PC-3 (cell line): ENCODE measurements around the gene CFAP157. TPM values are rescaled to one million over a fixed set of nuclear protein-coding genes. Genes with fewer than 3 reads are reported as not detected.

Experiments
- ATAC-seq: fragments of 200-7000 bp; cut with Tn5 transposase; 2 replicates; pipeline ENCODE4 v1.9.1; 2020; ENCODE audit warnings: mild to moderate bottlenecking, moderate library complexity
- BruUV-seq: library from RNA; stranded (reverse); fragments of 400-500 nt; replicated peaks from 2 replicates; lab custom pipeline; 2021; lab: Mats Ljungman, UMichigan
- CTCF ChIA-PET: fragments of 300-600 bp; sonication (Branson Sonifier 250); formaldehyde crosslinking; loops from one replicate; lab custom pipeline; 2022; ENCODE audit warnings: antibody characterized with exemption; lab: Charles Lee
- POLR2A ChIA-PET: fragments of 300-600 bp; sonication (Branson Sonifier 250); formaldehyde crosslinking; loops from one replicate; lab custom pipeline; 2022; ENCODE audit warnings: antibody characterized with exemption; ENCODE audit not compliant: unreplicated experiment; lab: Charles Lee
- DNase-seq: peaks from one replicate; pipeline ENCODE4 v3.0.0-alpha.2; 2015
- H2AFZ ChIP-seq: fragments of 300-600 bp; sonication (generic); 2 replicates; pipeline ENCODE4 v1.6.0; 2016; ENCODE audit warnings: antibody characterized with exemption, low read length
- H3F3A ChIP-seq: fragments of 300-600 bp; sonication (generic); one replicate; pipeline ENCODE4 v1.6.0; 2017; ENCODE audit warnings: antibody characterized with exemption, low read length, control low read depth, mild to moderate bottlenecking; ENCODE audit not compliant: unreplicated experiment
- H3K27ac ChIP-seq: fragments of 300-600 bp; sonication (generic); 2 replicates; pipeline ENCODE4 v1.5.1; 2016; ENCODE audit warnings: mild to moderate bottlenecking, low read length
- H3K27me3 ChIP-seq: fragments of 300-600 bp; sonication (generic); 2 replicates; pipeline ENCODE4 v1.6.1; 2016; ENCODE audit warnings: low read length, mixed read lengths
- H3K36me3 ChIP-seq: fragments of 300-600 bp; sonication (generic); 2 replicates; pipeline ENCODE4 v1.6.1; 2016; ENCODE audit warnings: low read depth, mixed run types, low read length, mixed read lengths
- H3K4me1 ChIP-seq: fragments of 300-600 bp; sonication (generic); 2 replicates; pipeline ENCODE4 v1.5.1; 2016; ENCODE audit warnings: low read length; ENCODE audit not compliant: insufficient read depth
- H3K4me2 ChIP-seq: fragments of 300-600 bp; sonication (generic); 2 replicates; pipeline ENCODE4 v1.6.0; 2016; ENCODE audit warnings: low read length
- H3K4me3 ChIP-seq: fragments of 300-600 bp; sonication (generic); 2 replicates; pipeline ENCODE4 v1.5.1; 2016; ENCODE audit warnings: mild to moderate bottlenecking, low read length, mixed read lengths
- H3K79me2 ChIP-seq: fragments of 300-600 bp; sonication (generic); 2 replicates; pipeline ENCODE4 v1.6.1; 2017; ENCODE audit warnings: low read length, mixed read lengths
- H3K9ac ChIP-seq: fragments of 300-600 bp; sonication (generic); 2 replicates; pipeline ENCODE4 v1.6.0; 2016; ENCODE audit warnings: mild to moderate bottlenecking, low read length
- H3K9me2 ChIP-seq: fragments of 300-600 bp; sonication (generic); replicated peaks from 2 replicates; pipeline ENCODE4 v1.6.1; 2016; ENCODE audit warnings: mixed run types, low read length, mixed read lengths
- H3K9me3 ChIP-seq: fragments of 300-600 bp; sonication (generic); 2 replicates; pipeline ENCODE4 v1.6.1; 2016; ENCODE audit warnings: low read length, mixed read lengths
- H4K20me1 ChIP-seq: fragments of 300-600 bp; sonication (generic); 2 replicates; pipeline ENCODE4 v1.6.1; 2016; ENCODE audit warnings: low read length, mixed read lengths
- CTCF ChIP-seq: fragments of 300-600 bp; sonication (generic); conservative IDR thresholded peaks from 2 replicates; pipeline ENCODE4 v1.5.1; 2017; ENCODE audit warnings: antibody characterized with exemption, low read depth, mild to moderate bottlenecking, low read length
- EZH2 ChIP-seq: fragments of 300-600 bp; sonication (generic); IDR thresholded peaks from one replicate; pipeline ENCODE4 v1.6.1; 2017; ENCODE audit warnings: antibody characterized with exemption, mild to moderate bottlenecking, low read length; ENCODE audit not compliant: unreplicated experiment
- EZH2phosphoT487 ChIP-seq: fragments of 300-600 bp; sonication (generic); IDR thresholded peaks from 2 replicates; pipeline ENCODE4 v1.6.1; 2018; ENCODE audit warnings: mild to moderate bottlenecking, antibody characterized with exemption, low read length, borderline replicate concordance
- intact Hi-C: fragments of 100-400 bp; cut with micrococcal nuclease; formaldehyde crosslinking; loops from 2 replicates; pipeline ENCODE4 v1.9.0; 2023
- total RNA-seq: library from RNA; depleted of rRNA; stranded (reverse); fragments of >200 nt; gene quantifications from 2 replicates; pipeline ENCODE4 v1.2.3, GENCODE V29; 2014

CFAP157 gene
- total RNA-seq, 1 experiment from 2014 or later: not detected

DNA sequence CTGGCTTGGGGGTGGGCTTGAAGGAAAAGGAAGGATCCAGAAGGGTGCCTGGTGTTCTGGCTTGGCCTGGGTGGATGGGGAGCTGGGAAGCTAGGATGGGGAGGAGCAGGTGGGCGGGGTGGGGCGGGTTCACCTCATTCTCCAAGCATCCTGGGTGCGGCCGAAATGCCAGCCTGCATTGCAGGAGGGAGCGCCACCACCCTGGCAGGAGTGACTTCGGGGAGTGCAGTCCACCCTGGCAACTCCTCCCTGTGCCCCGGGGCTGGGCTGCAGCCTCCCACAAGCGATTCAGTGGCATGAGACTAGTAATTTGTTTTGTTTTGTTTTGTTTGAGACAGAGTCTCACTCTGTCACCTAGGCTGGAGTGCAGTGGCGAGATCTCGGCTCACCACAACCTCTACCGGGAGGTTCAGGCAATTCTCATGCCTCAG, 14.6 kb downstream of the CFAP157 start:
- no peaks in the 10 kb centered on the region for H3K27me3 ChIP-seq
- peak overlapping the region; percentile 67 for H3K4me2 ChIP-seq
- no TSS peak for BruUV-seq
- ATAC-seq (peak; percentile 86), DNase-seq (peak; percentile 86)
- no peaks in the 10 kb centered on the region for H3K36me3 ChIP-seq
- POLR2A ChIA-PET: interaction anchor here (0.5 to 0.7 kb wide), 2 partner anchors 14 to 152 kb away, joined by 6 to 21 read pairs; partner anchors contain the start of gene TOR2A
- H3F3A ChIP-seq: no peaks in the 10 kb centered on the region
- intact Hi-C loops: no loop called here
- no peaks in the 10 kb centered on the region for H4K20me1 ChIP-seq
- H3K4me1 ChIP-seq: peaks cover 26% of the 10 kb centered on the region
- H3K4me3 ChIP-seq: peak overlapping the region; percentile 19; the same call in 1 of the 2 replicates
- H3K9ac ChIP-seq: no peak overlapping the region; the same call in 1 of the 2 replicates
- peak overlapping the region; percentile 77 for H3K27ac ChIP-seq
- H3K79me2 ChIP-seq: no peaks in the 10 kb centered on the region
- CTCF ChIA-PET: interaction anchor here (0.6 to 1.0 kb wide), 2 partner anchors 13 to 75 kb away, joined by 5 read pairs; partner anchors contain the start of gene TOR2A
- H2AFZ ChIP-seq: 0 out of 2 replicates have a peak overlapping the region, but pooled peaks have one; percentile 48
- no peaks in the 10 kb centered on the region for H3K9me3 ChIP-seq
- TF ChIP-seq EZH2 (no peak), CTCF (peak; percentile 16; the same call in 1 of the 2 replicates)
- no peaks in the 10 kb centered on the region for H3K9me2 ChIP-seq

DNA sequence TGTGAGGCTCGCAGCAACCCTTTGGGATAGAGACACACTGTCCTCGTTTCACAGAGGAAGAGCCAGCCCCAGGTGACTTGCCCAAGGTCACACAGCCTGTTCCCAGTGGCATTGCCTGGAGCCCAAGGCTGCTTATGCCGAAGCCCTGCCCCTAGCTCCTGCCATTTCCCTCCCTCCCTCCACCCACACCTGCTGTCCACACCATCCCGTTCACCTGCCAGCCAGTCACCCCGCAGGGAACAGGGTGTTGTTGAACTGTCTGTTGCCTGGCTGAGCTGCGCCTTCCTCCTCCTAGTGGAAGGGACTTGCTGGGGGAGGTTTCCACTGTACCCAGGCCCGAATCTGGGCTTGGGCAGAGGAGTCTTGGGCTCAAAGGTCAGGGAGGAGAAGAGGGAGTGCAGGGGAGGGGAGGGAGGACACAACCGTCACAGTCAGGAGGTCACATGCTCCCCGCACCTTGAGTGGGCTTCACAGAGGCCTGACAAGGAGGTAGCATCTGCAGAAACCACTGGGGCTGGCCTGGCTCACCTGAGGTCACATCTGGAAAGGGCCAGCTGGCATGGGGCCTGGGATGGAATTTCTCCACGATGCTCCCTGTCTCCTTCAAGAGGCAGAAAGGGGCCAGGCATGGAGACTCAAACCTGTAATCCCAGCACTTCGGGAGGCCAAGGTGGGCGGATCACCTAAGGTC, 15.4 kb downstream of the CFAP157 start:
- intact Hi-C loops: no loop called here
- DNase-seq (no peak), ATAC-seq (no peak)
- Histone ChIP-seq H3K9ac (no peak overlapping the region), H3K36me3 (no peaks in the 10 kb centered on the region), H3K4me3 (no peak overlapping the region), H3F3A (no peaks in the 10 kb centered on the region), H3K79me2 (no peaks in the 10 kb centered on the region), H2AFZ (no peak overlapping the region), H3K27ac (peak overlapping the region; percentile 57), H3K4me1 (peaks cover 26% of the 10 kb centered on the region), H3K4me2 (peak overlapping the region; percentile 67), H3K9me3 (no peaks in the 10 kb centered on the region), H3K9me2 (no peaks in the 10 kb centered on the region), H3K27me3 (no peaks in the 10 kb centered on the region), H4K20me1 (no peaks in the 10 kb centered on the region)
- ChIA-PET POLR2A (no interaction called here), CTCF (interaction anchor here (1.0 kb wide), 1 partner anchor 13 kb away, joined by 5 read pairs; the partner anchor contains the start of gene TOR2A)
- no peak for TF ChIP-seq EZH2
- TF ChIP-seq CTCF: no peak
- TF ChIP-seq EZH2phosphoT487: no peak
- BruUV-seq: no TSS peak

GRCh38 chr9:127723013-127723412, 16.2 kb downstream of the CFAP157 start:
- Histone ChIP-seq H3K9me3 (no peaks in the 10 kb centered on the region), H2AFZ (no peak overlapping the region), H3K27ac (no peak overlapping the region), H3K79me2 (no peaks in the 10 kb centered on the region), H4K20me1 (no peaks in the 10 kb centered on the region), H3K4me3 (no peak overlapping the region), H3K27me3 (no peaks in the 10 kb centered on the region), H3F3A (no peaks in the 10 kb centered on the region), H3K9me2 (no peaks in the 10 kb centered on the region), H3K36me3 (no peaks in the 10 kb centered on the region), H3K9ac (no peak overlapping the region), H3K4me2 (peak overlapping the region; percentile 54), H3K4me1 (peaks cover 26% of the 10 kb centered on the region)
- ChIA-PET POLR2A (no interaction called here), CTCF (interaction anchor here (0.6 to 1.0 kb wide), 2 partner anchors 12 to 291 kb away, joined by 3 to 5 read pairs; partner anchors contain the start of gene TOR2A)
- no peak for DNase-seq
- ATAC-seq: no peak
- no TSS peak for BruUV-seq
- TF ChIP-seq CTCF: no peak
- TF ChIP-seq EZH2phosphoT487: no peak
- TF ChIP-seq EZH2: no peak
- intact Hi-C loops: no loop called here
